Thyroid gland (tissue), 4 donors: ENCODE measurements around the gene PEPD. TPM values are rescaled to one million over a fixed set of nuclear protein-coding genes. Genes with fewer than 3 reads are reported as not detected.

Experiments used
- DNase-seq, 2 donors: peaks; one replicate each; pipeline ENCODE4 v3.0.0-alpha.2; 2019
- H3K27ac ChIP-seq, 3 donors: fragments of 200-600 bp; sonication (generic); 1 replicate in 2 of 3; 2 replicates in 1 of 3; pipeline ENCODE4 v1.5.1; 2016 to 2019; ENCODE audit warnings: mild to moderate bottlenecking in 1 of 3, moderate library complexity in 1 of 3
- H3K27me3 ChIP-seq: fragments of 200-600 bp; sonication (generic); one replicate; pipeline ENCODE4 v1.5.1; 2019
- H3K36me3 ChIP-seq, 2 donors: fragments of 200-600 bp; sonication (generic); one replicate each; pipeline ENCODE4 v1.5.1; 2016 to 2019
- H3K4me1 ChIP-seq, 2 donors: fragments of 200-600 bp; sonication (generic); one replicate each; pipeline ENCODE4 v1.5.1; 2017 to 2019
- H3K4me3 ChIP-seq, 3 donors: fragments of 200-600 bp; sonication (generic); replicated peaks in 1 of 3; 1 replicate in 2 of 3; 2 replicates in 1 of 3; pipeline ENCODE4 v1.5.1; 2016; ENCODE audit warnings: mild to moderate bottlenecking in 1 of 3
- H3K9me3 ChIP-seq: fragments of 200-600 bp; sonication (generic); one replicate; pipeline ENCODE4 v1.5.1; 2017
- CTCF ChIP-seq, 6 experiments: fragments of 200-600 bp in 3 of 6; fragments of 450-650 bp in 3 of 6; sonication (generic) in 3 of 6; IDR thresholded peaks; one replicate each; pipeline ENCODE4 v1.5.1; 2016 to 2019; ENCODE audit warnings: antibody characterized with exemption in 6 of 6, mild to moderate bottlenecking in 2 of 6, inconsistent platforms in 1 of 6, moderate library complexity in 1 of 6
- POLR2A ChIP-seq, 2 donors: fragments of 450-650 bp; IDR thresholded peaks; one replicate each; pipeline ENCODE4 v1.6.1; 2017; ENCODE audit warnings: antibody characterized with exemption in 2 of 2, mild to moderate bottlenecking in 2 of 2, moderate library complexity in 1 of 2
- WGBS, 2 donors: methylation state at CpG; one replicate each; pipeline ENCODE4 v1.1.5; 2017; 5-methylcytosine and 5-hydroxymethylcytosine counted together
- intact Hi-C: fragments of 100-400 bp; cut with DNase I; formaldehyde crosslinking; loops from one replicate; pipeline ENCODE4 v1.15.1; 2023
- total RNA-seq, 4 donors: library from RNA; depleted of rRNA; stranded (reverse); fragments of >200 nt; gene quantifications; one replicate each; pipeline ENCODE4 v1.2.3, GENCODE V29; 2016

Gene PEPD
- total RNA-seq, 4 donors from 2014 or later, result 76.8 to 121 (median 102) TPM

- H3K27me3 ChIP-seq, result no peaks in the 10 kb centered on the region
- intact Hi-C loops, result no loop called here
- no peaks in the 10 kb centered on the region for H3K36me3 ChIP-seq
- no peak overlapping the region for H3K27ac ChIP-seq
- DNase-seq, result no peak
- WGBS, 2 donors, result 58 to 70% methylated on average over 6 of the region's 6 CpGs
- H3K4me1 ChIP-seq, result no peaks in the 10 kb centered on the region
- TF ChIP-seq CTCF (IDR thresholded peaks at IDR 0.05), result no peak
- no peak for TF ChIP-seq POLR2A (IDR thresholded peaks at IDR 0.05)
- H3K4me3 ChIP-seq, result no peak overlapping the region
- no peaks in the 10 kb centered on the region for H3K9me3 ChIP-seq
These were observed 81.3 kb downstream of the PEPD start for GRCh38 chr19:33440241-33440640.

GRCh38 chr19:33438987-33439781, 82.4 kb downstream of the PEPD start:
- no peaks in the 10 kb centered on the region for H3K4me1 ChIP-seq
- DNase-seq, result no peak
- 81 to 87% methylated on average over 8 to 12 of the region's 16 CpGs for WGBS, 2 donors
- H3K36me3 ChIP-seq, result no peaks in the 10 kb centered on the region
- no peaks in the 10 kb centered on the region for H3K27me3 ChIP-seq
- intact Hi-C loops, result no loop called here
- no peak overlapping the region for H3K27ac ChIP-seq
- H3K4me3 ChIP-seq, result no peak overlapping the region
- no peaks in the 10 kb centered on the region for H3K9me3 ChIP-seq
- TF ChIP-seq CTCF (IDR thresholded peaks at IDR 0.05), result no peak
- TF ChIP-seq POLR2A (IDR thresholded peaks at IDR 0.05), result no peak

DNA sequence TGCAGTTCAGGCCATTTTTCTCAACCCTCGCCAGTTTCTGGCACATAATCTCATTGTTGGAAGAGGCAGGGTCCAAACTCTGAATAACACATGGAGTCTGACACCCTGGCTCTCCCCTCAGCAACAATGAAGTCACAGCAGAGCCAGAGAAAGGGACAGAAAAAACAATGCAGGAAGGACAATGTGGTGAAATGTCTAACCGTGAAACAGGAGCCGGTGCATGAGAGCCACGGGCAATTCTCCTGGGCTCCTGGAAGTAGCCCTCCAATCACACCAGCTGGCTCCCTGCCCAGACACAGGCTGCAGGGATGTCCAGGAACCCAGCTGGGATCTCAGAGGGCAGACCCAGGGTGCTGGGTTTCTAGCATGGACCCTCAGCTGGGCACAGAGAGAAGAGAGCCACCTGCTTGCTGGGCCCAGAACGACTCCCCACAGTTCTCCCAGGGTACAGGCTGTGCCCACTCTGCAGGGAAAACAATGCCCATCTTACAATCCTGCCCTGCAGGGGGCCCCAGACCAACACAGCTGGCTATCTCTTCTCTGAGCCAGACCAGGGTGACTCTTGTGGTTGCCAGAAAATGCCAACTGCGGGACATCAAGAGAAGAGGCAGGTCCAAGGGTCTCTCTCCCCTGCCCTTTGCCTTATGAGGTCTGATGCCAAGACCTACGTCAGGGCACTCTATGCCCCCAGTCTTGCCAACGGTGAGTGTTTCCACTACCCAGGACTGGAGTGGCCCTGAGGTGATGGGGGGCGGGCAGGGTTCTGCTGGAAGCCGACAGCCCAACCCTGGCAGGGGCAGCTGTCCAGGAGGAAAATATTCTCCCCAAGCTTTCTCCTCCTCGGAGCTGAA, 83.5 kb downstream of the PEPD start:
- no peak overlapping the region for H3K4me3 ChIP-seq
- H3K9me3 ChIP-seq, result no peaks in the 10 kb centered on the region
- no peak overlapping the region for H3K27ac ChIP-seq
- TF ChIP-seq CTCF (IDR thresholded peaks at IDR 0.05) (no peak), POLR2A (IDR thresholded peaks at IDR 0.05) (no peak)
- H3K27me3 ChIP-seq, result no peaks in the 10 kb centered on the region
- 31 to 54% methylated on average over 4 to 10 of the region's 11 CpGs for WGBS, 2 donors
- intact Hi-C loops, result no loop called here
- peak; percentile 46 to 55 for DNase-seq
- H3K4me1 ChIP-seq, result no peaks in the 10 kb centered on the region
- H3K36me3 ChIP-seq, result no peaks in the 10 kb centered on the region

GRCh38 chr19:33437393-33437820, 84.2 kb downstream of the PEPD start:
- DNase-seq, result no peak
- no peak overlapping the region for H3K4me3 ChIP-seq
- TF ChIP-seq POLR2A (IDR thresholded peaks at IDR 0.05) (no peak), CTCF (IDR thresholded peaks at IDR 0.05) (no peak)
- intact Hi-C loops, result no loop called here
- peaks cover 0 to 6% of the 10 kb centered on the region in 2 donors for H3K4me1 ChIP-seq
- WGBS, 2 donors, result 72 to 82% methylated on average over 11 of the region's 11 CpGs
- H3K9me3 ChIP-seq, result no peaks in the 10 kb centered on the region
- no peaks in the 10 kb centered on the region for H3K27me3 ChIP-seq
- no peaks in the 10 kb centered on the region for H3K36me3 ChIP-seq
- no peak overlapping the region for H3K27ac ChIP-seq
